Gastroesophageal sphincter (tissue), 3 donors: ENCODE data around the gene ANKRD66.

Experiments
- POLR2A ChIP-seq, 2 donors: fragments of 450-650 bp; IDR thresholded peaks; one replicate each; pipeline ENCODE4 v1.6.1; 2017; ENCODE audit warnings: antibody characterized with exemption in 2 of 2, mild to moderate bottlenecking in 2 of 2, moderate library complexity in 1 of 2
- POLR2AphosphoS5 ChIP-seq: sonication (generic); formaldehyde crosslinking; IDR thresholded peaks from one replicate; pipeline ENCODE4 v1.6.1; 2017; ENCODE audit warnings: antibody characterized with exemption
- TF ChIP-seq, protein P1 (sequence below), 4 experiments: fragments of 200-600 bp in 2 of 4; fragments of 450-650 bp in 2 of 4; sonication (generic) in 1 of 4; IDR thresholded peaks; one replicate each; pipeline ENCODE4 v1.5.1; 2017 to 2019; ENCODE audit warnings: antibody characterized with exemption in 4 of 4, mild to moderate bottlenecking in 2 of 4, moderate library complexity in 2 of 4

DNA sequence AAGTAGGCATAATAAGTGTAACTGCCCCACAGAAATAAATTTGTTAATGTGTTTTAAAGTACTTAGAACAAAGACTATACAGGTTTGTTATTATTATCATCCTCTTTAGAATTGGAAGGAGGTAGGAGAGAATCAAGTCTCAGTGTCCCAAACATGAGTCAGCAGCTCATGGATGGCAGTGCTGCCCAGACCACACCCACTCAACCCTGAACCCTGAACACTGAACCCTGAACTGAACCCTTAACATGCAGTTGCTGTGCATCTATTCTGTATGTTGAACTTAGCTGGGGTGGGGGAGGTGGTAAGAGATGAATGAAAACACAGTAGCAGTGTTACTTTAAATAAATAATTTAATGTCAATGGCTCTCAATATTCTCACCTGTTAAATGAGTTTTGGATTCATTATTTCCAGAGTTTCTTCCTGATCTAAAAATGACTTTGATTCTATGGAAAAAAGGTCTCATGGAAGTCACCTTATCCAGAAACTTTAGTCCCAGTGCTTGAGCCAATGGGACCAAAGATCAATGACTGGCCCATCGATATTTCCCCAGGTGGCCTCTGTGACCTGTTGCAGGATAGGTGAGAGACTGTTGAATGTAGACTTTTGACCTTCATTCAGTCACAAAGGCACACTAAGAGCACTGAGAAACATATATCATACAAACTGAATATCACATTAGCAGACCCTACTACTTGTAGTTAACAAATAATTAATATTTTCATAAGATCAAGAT, 3.1 kb upstream of the ANKRD66 start:
- TF ChIP-seq, protein P1, sequence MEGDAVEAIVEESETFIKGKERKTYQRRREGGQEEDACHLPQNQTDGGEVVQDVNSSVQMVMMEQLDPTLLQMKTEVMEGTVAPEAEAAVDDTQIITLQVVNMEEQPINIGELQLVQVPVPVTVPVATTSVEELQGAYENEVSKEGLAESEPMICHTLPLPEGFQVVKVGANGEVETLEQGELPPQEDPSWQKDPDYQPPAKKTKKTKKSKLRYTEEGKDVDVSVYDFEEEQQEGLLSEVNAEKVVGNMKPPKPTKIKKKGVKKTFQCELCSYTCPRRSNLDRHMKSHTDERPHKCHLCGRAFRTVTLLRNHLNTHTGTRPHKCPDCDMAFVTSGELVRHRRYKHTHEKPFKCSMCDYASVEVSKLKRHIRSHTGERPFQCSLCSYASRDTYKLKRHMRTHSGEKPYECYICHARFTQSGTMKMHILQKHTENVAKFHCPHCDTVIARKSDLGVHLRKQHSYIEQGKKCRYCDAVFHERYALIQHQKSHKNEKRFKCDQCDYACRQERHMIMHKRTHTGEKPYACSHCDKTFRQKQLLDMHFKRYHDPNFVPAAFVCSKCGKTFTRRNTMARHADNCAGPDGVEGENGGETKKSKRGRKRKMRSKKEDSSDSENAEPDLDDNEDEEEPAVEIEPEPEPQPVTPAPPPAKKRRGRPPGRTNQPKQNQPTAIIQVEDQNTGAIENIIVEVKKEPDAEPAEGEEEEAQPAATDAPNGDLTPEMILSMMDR (IDR thresholded peaks at IDR 0.05): no peak
- TF ChIP-seq POLR2A (IDR thresholded peaks at IDR 0.05): no peak
- no peak for TF ChIP-seq POLR2AphosphoS5
